ENCODE measurements around the gene PHAF1. TPM values are rescaled to one million over a fixed set of nuclear protein-coding genes. Genes with fewer than 3 reads are reported as not detected.

PHAF1 gene
- total and polyA plus RNA-seq, 2 of the 13 experiments (the other 11 are each of a cell fraction or from before 2014, with no cell fraction given): 48.3 to 174 TPM

DNA sequence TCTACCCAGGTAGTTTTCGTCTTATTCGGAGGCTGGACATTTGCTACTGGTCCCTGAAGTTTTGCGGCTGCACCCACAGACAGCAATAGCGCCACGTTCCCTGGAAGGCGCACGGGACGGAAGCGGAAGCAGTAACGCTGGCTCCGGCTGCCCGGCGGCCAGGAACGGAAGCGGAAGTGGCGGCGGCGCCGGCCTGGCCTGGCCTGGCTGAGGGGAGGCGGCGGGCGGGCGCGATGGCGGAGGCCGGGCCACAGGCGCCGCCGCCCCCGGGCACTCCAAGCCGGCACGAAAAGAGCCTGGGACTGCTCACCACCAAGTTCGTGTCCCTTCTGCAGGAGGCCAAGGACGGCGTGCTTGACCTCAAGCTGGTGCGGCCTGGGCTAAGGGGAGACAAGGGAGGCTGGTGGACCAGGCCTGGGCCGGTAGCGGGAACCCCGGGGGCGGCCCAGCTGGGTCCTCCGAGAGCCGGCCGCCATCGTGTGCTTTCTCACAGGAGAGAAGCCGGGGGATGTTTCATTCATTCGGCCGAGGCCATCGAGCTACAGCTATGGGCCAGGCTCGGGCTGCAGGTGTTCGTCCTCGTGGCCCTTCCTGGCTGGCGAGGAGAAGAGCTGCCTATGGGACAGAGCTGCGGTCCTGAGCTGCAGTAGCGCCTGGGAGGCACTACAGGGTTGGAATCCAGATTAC is 82.4 kb downstream of the PHAF1 start, which contains the start of gene E2F4 (continued):
- TF ChIP-seq HINFP (CRISPR knock-in tag; IDR thresholded peaks at IDR 0.05; ENCODE audit: low read depth) (peak; percentile 55; the same call in 1 of the 2 replicates), ZNF572 (CRISPR knock-in tag; IDR thresholded peaks at IDR 0.05) (no peak), ZNF121 (CRISPR knock-in tag; IDR thresholded peaks at IDR 0.05) (peak; percentile 77), STAG1 (CRISPR knock-in tag; IDR thresholded peaks at IDR 0.05) (no peak), ZNF44 (CRISPR knock-in tag; IDR thresholded peaks at IDR 0.05) (no peak; the same call in 1 of the 2 replicates), JUN (CRISPR knock-in tag; IDR thresholded peaks at IDR 0.05) (no peak), ZNF614 (CRISPR knock-in tag; IDR thresholded peaks at IDR 0.05; ENCODE audit: borderline replicate concordance) (peak; percentile 62; the same call in 1 of the 2 replicates), NFYC (CRISPR knock-in tag; IDR thresholded peaks at IDR 0.05) (peak; percentile 49; the same call in 1 of the 2 replicates), ZNF570 (CRISPR knock-in tag; IDR thresholded peaks at IDR 0.05; ENCODE audit: borderline replicate concordance) (no peak; the same call in 1 of the 2 replicates), ETV5 (CRISPR knock-in tag; IDR thresholded peaks at IDR 0.05; ENCODE audit: borderline replicate concordance) (peak; percentile 92), ZBTB39 (CRISPR knock-in tag; IDR thresholded peaks at IDR 0.05) (no peak), CEBPZ (IDR thresholded peaks at IDR 0.05; ENCODE audit: low read length) (no peak), ZNF792 (CRISPR knock-in tag; IDR thresholded peaks at IDR 0.05) (peak; percentile 44; the same call in 1 of the 2 replicates), KAT8 (CRISPR knock-in tag; IDR thresholded peaks at IDR 0.05) (peak; percentile 98), ZSCAN31 (CRISPR knock-in tag; IDR thresholded peaks at IDR 0.05; ENCODE audit: low read depth) (peak; percentile 66; the same call in 1 of the 2 replicates)
- TF ChIP-seq, protein P1, sequence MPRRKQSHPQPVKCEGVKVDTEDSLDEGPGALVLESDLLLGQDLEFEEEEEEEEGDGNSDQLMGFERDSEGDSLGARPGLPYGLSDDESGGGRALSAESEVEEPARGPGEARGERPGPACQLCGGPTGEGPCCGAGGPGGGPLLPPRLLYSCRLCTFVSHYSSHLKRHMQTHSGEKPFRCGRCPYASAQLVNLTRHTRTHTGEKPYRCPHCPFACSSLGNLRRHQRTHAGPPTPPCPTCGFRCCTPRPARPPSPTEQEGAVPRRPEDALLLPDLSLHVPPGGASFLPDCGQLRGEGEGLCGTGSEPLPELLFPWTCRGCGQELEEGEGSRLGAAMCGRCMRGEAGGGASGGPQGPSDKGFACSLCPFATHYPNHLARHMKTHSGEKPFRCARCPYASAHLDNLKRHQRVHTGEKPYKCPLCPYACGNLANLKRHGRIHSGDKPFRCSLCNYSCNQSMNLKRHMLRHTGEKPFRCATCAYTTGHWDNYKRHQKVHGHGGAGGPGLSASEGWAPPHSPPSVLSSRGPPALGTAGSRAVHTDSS (CRISPR knock-in tag; conservative IDR thresholded peaks at IDR 0.05): no peak; the same call in 1 of the 2 replicates
- TF ChIP-seq, protein P2, sequence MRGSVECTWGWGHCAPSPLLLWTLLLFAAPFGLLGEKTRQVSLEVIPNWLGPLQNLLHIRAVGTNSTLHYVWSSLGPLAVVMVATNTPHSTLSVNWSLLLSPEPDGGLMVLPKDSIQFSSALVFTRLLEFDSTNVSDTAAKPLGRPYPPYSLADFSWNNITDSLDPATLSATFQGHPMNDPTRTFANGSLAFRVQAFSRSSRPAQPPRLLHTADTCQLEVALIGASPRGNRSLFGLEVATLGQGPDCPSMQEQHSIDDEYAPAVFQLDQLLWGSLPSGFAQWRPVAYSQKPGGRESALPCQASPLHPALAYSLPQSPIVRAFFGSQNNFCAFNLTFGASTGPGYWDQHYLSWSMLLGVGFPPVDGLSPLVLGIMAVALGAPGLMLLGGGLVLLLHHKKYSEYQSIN (CRISPR knock-in tag; IDR thresholded peaks at IDR 0.05; ENCODE audit: borderline replicate concordance): no peak
- TF ChIP-seq, protein P3, sequence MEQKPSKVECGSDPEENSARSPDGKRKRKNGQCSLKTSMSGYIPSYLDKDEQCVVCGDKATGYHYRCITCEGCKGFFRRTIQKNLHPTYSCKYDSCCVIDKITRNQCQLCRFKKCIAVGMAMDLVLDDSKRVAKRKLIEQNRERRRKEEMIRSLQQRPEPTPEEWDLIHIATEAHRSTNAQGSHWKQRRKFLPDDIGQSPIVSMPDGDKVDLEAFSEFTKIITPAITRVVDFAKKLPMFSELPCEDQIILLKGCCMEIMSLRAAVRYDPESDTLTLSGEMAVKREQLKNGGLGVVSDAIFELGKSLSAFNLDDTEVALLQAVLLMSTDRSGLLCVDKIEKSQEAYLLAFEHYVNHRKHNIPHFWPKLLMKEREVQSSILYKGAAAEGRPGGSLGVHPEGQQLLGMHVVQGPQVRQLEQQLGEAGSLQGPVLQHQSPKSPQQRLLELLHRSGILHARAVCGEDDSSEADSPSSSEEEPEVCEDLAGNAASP (CRISPR knock-in tag; IDR thresholded peaks at IDR 0.05; ENCODE audit: borderline replicate concordance): peak; percentile 51; the same call in 1 of the 2 replicates

All from HepG2 (cell line).